Measurements from ENCODE around the gene AKR1D1.
"Not testable (repeated sequence)": the region's sequence is repeated elsewhere in the genome, so short reads cannot be mapped to it uniquely, and the experiment has no call there.

AKR1D1 gene

GRCh38 chr7:138076196-138076595 is at the start of gene AKR1D1:
Gene AKR1D1 (plus strand): TSS chr7:138076459. CDS start chr7:138076519, 60 bp downstream.
- DNase-seq (ENCODE audit: low read depth): no peak

- DNase-seq (ENCODE audit: low read depth): no peak
These were observed 49.2 kb upstream of the AKR1D1 start for GRCh38 chr7:138027100-138027499.

- DNase-seq (ENCODE audit: low read depth): no peak
These were observed 47.1 kb upstream of the AKR1D1 start for GRCh38 chr7:138029126-138029525.

- no peak for DNase-seq (ENCODE audit: low read depth)
These were observed 46.3 kb upstream of the AKR1D1 start for GRCh38 chr7:138029941-138030340.

GRCh38 chr7:138030679-138031351 is 45.4 kb upstream of the AKR1D1 start:
- DNase-seq (ENCODE audit: low read depth): no peak

- DNase-seq (ENCODE audit: low read depth): no peak
These were observed 44.1 kb upstream of the AKR1D1 start for GRCh38 chr7:138032186-138032585.

- no peak for DNase-seq (ENCODE audit: low read depth)
These were observed 43.5 kb upstream of the AKR1D1 start for GRCh38 chr7:138032770-138033169.

- no peak for DNase-seq (ENCODE audit: low read depth)
These were observed 43.0 kb upstream of the AKR1D1 start for GRCh38 chr7:138033241-138033640.

GRCh38 chr7:138036135-138036534 is 40.1 kb upstream of the AKR1D1 start:
- no peak for DNase-seq (ENCODE audit: low read depth)

- not testable (repeated sequence) for DNase-seq (ENCODE audit: low read depth)
These were observed 36.2 kb upstream of the AKR1D1 start for GRCh38 chr7:138040063-138040462.

GRCh38 chr7:138044897-138045296 is 31.4 kb upstream of the AKR1D1 start:
- no peak for DNase-seq (ENCODE audit: low read depth)

GRCh38 chr7:138047907-138048306 is 28.4 kb upstream of the AKR1D1 start:
- DNase-seq (ENCODE audit: low read depth): no peak

- no peak for DNase-seq (ENCODE audit: low read depth)
These were observed 26.6 kb upstream of the AKR1D1 start for GRCh38 chr7:138049505-138050116.

- DNase-seq (ENCODE audit: low read depth): not testable (repeated sequence)
These were observed 24.5 kb upstream of the AKR1D1 start for GRCh38 chr7:138051712-138052247.

- DNase-seq (ENCODE audit: low read depth): no peak
These were observed 23.6 kb upstream of the AKR1D1 start for GRCh38 chr7:138052696-138053095.

GRCh38 chr7:138055698-138056097 is 20.6 kb upstream of the AKR1D1 start:
- not testable (repeated sequence) for DNase-seq (ENCODE audit: low read depth)

GRCh38 chr7:138063400-138063799 is 12.9 kb upstream of the AKR1D1 start:
- DNase-seq (ENCODE audit: low read depth): no peak

GRCh38 chr7:138064856-138065357 is 11.4 kb upstream of the AKR1D1 start:
- DNase-seq (ENCODE audit: low read depth): peak; percentile 69

- no peak for DNase-seq (ENCODE audit: low read depth)
These were observed 10.4 kb upstream of the AKR1D1 start for GRCh38 chr7:138065827-138066226.

- DNase-seq (ENCODE audit: low read depth): no peak
These were observed 9.3 kb upstream of the AKR1D1 start for GRCh38 chr7:138066954-138067394.

- no peak for DNase-seq (ENCODE audit: low read depth)
These were observed 8.5 kb upstream of the AKR1D1 start for GRCh38 chr7:138067774-138068173.

- DNase-seq (ENCODE audit: low read depth): no peak
These were observed 5.4 kb upstream of the AKR1D1 start for GRCh38 chr7:138070908-138071307.

GRCh38 chr7:138072726-138073125 is 3.5 kb upstream of the AKR1D1 start:
- no peak for DNase-seq (ENCODE audit: low read depth)
